ENCODE results near the gene MYH3. TPM values are rescaled to one million over a fixed set of nuclear protein-coding genes. Genes with fewer than 3 reads are reported as not detected.

Gene MYH3
- polyA plus RNA-seq, 1 experiment = 0.31 TPM

DNA sequence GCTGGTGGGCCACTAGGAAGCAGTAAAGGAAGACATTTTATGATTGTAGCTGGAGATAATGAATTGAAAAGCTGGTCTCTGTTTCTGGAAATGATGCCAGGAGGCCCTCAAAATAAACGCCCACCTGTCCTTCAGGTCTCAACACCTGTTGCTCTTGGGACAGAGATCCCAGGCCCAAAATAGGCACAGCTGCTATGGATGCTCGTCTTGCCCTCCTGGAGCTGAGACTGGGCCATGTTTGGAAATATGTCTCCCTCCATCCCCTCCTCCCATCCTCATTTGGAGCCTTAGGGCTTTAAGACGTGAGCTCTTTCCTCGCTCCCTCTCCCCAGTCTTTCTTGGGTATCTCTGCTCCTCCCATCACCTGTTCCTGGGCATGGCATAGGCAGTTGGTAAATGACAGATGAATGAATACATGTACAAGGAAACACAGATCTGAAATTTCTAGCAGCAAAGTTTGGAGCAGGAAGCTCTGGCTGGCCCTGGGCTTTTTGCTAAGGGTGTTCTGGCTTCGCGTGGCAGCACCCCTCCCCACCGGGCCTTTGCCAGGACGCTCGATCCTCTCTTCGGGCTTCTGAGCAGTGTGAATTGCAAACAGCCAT, 33.3 kb downstream of the MYH3 start:
- no peak for TF ChIP-seq CTCF (IDR thresholded peaks at IDR 0.05; ENCODE audit: low read depth, low read length)
- no peak for DNase-seq (ENCODE audit: low read depth, low spot score)
- CTCF ChIA-PET = interaction anchor here (0.7 to 20.9 kb wide), 2 partner anchors 7 to 299 kb away, joined by 8 to 296 read pairs; no protein-coding TSS in a partner anchor
- POLR2A ChIA-PET = no interaction called here
- no peak overlapping the region for H3K27ac ChIP-seq (ENCODE audit: low read depth, low read length)
- no peaks in the 10 kb centered on the region for H3K9me3 ChIP-seq (ENCODE audit: control insufficient read depth, insufficient read depth, low read length)
- no peak overlapping the region for H3K4me3 ChIP-seq (ENCODE audit: low read depth, low read length)
- no peaks in the 10 kb centered on the region for H3K27me3 ChIP-seq (ENCODE audit: control insufficient read depth, insufficient read depth, low read length)

GRCh38 chr17:10622617-10623485, 34.3 kb downstream of the MYH3 start:
- Histone ChIP-seq H3K4me3 (ENCODE audit: low read depth, low read length) (no peak overlapping the region), H3K9me3 (ENCODE audit: control insufficient read depth, insufficient read depth, low read length) (no peaks in the 10 kb centered on the region), H3K27me3 (ENCODE audit: control insufficient read depth, insufficient read depth, low read length) (no peaks in the 10 kb centered on the region), H3K27ac (ENCODE audit: low read depth, low read length) (no peak overlapping the region)
- no peak for DNase-seq (ENCODE audit: low read depth, low spot score)
- TF ChIP-seq CTCF (IDR thresholded peaks at IDR 0.05; ENCODE audit: low read depth, low read length) = no peak
- ChIA-PET CTCF (interaction anchor here (1.7 to 20.9 kb wide), 2 partner anchors 6 to 8 kb away, joined by 5 to 296 read pairs; no protein-coding TSS in a partner anchor), POLR2A (no interaction called here)

GRCh38 chr17:10621397-10621796, 35.7 kb downstream of the MYH3 start:
- DNase-seq (ENCODE audit: low read depth, low spot score) = no peak
- ChIA-PET POLR2A (no interaction called here), CTCF (interaction anchor here (0.7 to 9.6 kb wide), 4 partner anchors 12 to 694 kb away, joined by 3 to 296 read pairs (median 106); no protein-coding TSS in a partner anchor)
- no peaks in the 10 kb centered on the region for H3K27me3 ChIP-seq (ENCODE audit: control insufficient read depth, insufficient read depth, low read length)
- H3K4me3 ChIP-seq (ENCODE audit: low read depth, low read length) = no peak overlapping the region
- H3K27ac ChIP-seq (ENCODE audit: low read depth, low read length) = no peak overlapping the region
- no peak for TF ChIP-seq CTCF (IDR thresholded peaks at IDR 0.05; ENCODE audit: low read depth, low read length)
- H3K9me3 ChIP-seq (ENCODE audit: control insufficient read depth, insufficient read depth, low read length) = no peaks in the 10 kb centered on the region

GRCh38 chr17:10620823-10621222, 36.3 kb downstream of the MYH3 start:
- DNase-seq (ENCODE audit: low read depth, low spot score) = no peak
- POLR2A ChIA-PET = no interaction called here
- CTCF ChIA-PET = interaction anchor here (1.7 to 9.6 kb wide), 3 partner anchors 12 to 694 kb away, joined by 6 to 296 read pairs (median 205); no protein-coding TSS in a partner anchor
- H3K27ac ChIP-seq (ENCODE audit: low read depth, low read length) = no peak overlapping the region
- no peak overlapping the region for H3K4me3 ChIP-seq (ENCODE audit: low read depth, low read length)
- no peaks in the 10 kb centered on the region for H3K9me3 ChIP-seq (ENCODE audit: control insufficient read depth, insufficient read depth, low read length)
- no peaks in the 10 kb centered on the region for H3K27me3 ChIP-seq (ENCODE audit: control insufficient read depth, insufficient read depth, low read length)
- no peak for TF ChIP-seq CTCF (IDR thresholded peaks at IDR 0.05; ENCODE audit: low read depth, low read length)

- no peaks in the 10 kb centered on the region for H3K27me3 ChIP-seq (ENCODE audit: control insufficient read depth, insufficient read depth, low read length)
- H3K9me3 ChIP-seq (ENCODE audit: control insufficient read depth, insufficient read depth, low read length) = no peaks in the 10 kb centered on the region
- DNase-seq (ENCODE audit: low read depth, low spot score) = peak; percentile 18
- peak; percentile 93 for TF ChIP-seq CTCF (IDR thresholded peaks at IDR 0.05; ENCODE audit: low read depth, low read length)
- ChIA-PET POLR2A (no interaction called here), CTCF (interaction anchor here (0.5 to 9.6 kb wide), 49 partner anchors 10 to 1746 kb away, joined by 3 to 296 read pairs (median 4); partner anchors contain the start of genes CFAP52, RCVRN, STX8 and TMEM220)
- H3K4me3 ChIP-seq (ENCODE audit: low read depth, low read length) = no peak overlapping the region
- H3K27ac ChIP-seq (ENCODE audit: low read depth, low read length) = no peak overlapping the region
Observed at GRCh38 chr17:10618202-10618635, 38.9 kb downstream of the MYH3 start.

Measured in AG04450 (cell line).